HG02759 (cell line): ENCODE measurements around the gene VEGFA.

ENCODE experiments used
- ATAC-seq: cut with Tn5 transposase; IDR thresholded peaks from one replicate; pipeline ENCODE4 v1.9.1; 2021; ENCODE audit warnings: mild to moderate bottlenecking, moderate library complexity; ENCODE audit not compliant: unreplicated experiment

Gene VEGFA

DNA sequence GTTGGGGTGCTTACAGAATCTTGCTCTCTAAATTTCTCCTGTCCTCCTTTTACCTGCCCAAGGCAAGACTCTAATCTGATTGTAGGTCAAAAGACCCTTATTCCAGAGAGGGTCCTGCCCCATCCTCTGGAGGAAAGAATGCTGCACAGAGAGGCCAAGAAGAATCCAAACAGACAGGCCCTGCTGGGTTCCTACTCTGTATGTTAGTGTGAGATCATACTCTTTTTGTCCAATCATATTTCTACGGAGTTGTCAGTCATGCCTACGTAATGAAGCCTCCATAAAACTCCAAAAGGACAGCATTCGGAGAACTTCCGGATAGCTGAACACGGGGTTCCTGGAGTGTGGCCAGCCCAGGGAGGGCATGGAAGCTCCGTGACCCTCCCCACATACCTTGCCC is 50.5 kb downstream of the VEGFA start:
- ATAC-seq: no peak

DNA sequence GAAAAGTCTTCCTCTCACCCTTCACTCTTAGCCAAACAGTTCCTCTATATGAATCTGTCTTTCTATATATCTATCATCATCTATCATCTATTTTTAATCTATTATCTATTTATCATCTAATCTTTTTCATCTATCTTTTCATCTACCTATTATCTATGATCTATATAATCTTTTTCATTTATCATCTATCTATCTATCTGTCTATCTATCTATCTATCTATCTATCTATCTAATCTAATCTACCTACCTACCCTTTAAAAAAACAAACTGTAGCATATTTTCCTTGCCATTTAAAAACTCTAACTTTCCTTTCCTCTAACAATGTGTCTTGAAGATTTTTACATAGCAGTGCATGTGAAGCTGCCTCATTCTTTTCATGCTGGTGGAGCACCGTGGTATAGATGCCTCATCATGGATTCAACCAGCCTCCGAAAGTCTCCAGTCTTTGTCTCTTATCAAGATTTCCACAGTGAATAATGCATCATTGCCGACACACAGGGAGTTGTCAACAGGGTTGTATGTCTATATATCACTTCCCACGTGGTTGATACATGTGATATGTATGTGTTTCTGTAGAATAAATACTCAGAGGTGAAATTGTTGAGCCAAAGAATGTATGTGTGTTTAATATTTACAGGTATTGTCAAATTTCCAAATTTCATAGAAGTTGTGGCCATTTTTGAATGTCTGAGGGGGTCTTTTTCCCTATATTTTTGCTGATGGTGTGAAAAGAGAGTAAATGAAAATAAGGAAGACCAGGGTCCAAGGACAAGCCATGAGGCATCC is 51.3 kb downstream of the VEGFA start:
- no peak for ATAC-seq

DNA sequence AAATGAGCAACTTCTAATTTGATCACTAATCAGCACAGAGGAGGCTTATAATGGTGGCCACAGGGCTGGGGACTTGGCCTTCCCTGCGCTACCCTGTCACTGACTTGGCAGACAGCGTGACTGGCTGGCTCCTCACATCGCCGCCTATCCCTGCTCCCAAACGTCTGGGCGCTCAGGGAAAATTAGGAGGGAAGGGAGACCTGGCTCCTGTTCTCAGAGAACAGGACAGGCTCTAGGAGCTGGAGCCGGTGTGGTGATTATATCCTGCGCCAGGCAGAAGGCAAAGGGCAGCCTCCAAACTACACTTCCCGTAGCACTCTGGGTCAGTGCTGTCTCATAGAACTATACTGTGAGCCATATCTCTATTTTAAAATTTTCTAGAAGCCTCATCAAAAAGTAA is 53.4 kb downstream of the VEGFA start:
- ATAC-seq: no peak

- no peak for ATAC-seq
These were observed 54.1 kb downstream of the VEGFA start for GRCh38 chr6:43823879-43824702.

GRCh38 chr6:43824703-43825064 is 54.7 kb downstream of the VEGFA start:
- ATAC-seq: no peak

- no peak for ATAC-seq
These were observed 55.4 kb downstream of the VEGFA start for GRCh38 chr6:43825187-43826115.

GRCh38 chr6:43826730-43827129 is 56.7 kb downstream of the VEGFA start:
- no peak for ATAC-seq

- ATAC-seq: no peak
These were observed 57.9 kb downstream of the VEGFA start for GRCh38 chr6:43827898-43828297.

- ATAC-seq: no peak
These were observed 58.7 kb downstream of the VEGFA start for GRCh38 chr6:43828711-43829110.

- no peak for ATAC-seq
These were observed 59.5 kb downstream of the VEGFA start for GRCh38 chr6:43829470-43829869.

GRCh38 chr6:43830775-43831174 is 60.8 kb downstream of the VEGFA start:
- ATAC-seq: no peak

GRCh38 chr6:43831191-43831590 is 61.2 kb downstream of the VEGFA start:
- ATAC-seq: no peak

DNA sequence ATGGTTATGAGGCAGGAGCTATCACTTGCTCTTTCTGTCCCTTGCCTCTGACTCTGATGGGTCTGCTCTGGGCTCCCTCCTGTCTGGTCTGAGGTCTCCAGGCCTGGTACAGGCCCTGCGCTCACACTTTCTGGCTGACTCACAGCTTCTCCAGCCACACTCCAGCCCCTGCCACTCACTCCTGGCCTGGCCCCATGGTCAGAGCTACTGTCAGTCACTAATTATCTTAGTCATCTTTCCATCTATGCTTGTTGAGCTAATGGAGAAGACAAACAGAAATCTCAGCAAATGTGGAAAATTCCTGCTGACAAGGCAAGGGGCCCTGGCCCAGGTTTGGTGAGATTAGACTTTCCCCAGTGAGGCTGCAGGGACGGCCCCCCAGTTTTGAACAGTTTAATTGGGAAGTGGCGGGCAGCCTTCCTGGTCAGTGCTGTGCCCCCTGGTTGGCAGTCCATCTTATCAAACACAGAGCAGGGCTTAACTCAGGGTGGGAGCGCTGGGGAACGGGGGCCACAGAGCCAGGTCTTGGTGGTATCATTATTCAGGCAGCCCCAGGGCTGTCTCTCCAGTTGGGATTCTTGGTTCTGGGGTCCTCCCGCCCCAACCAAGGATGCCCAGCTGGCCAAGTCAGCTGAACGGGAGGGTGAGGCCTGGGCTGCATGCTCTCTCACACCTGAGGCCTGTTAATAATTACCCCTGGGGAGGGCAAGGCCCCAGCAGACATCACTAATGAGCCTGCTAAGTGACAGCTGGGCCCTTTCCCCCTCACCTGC is 63.4 kb downstream of the VEGFA start:
- ATAC-seq: no peak

GRCh38 chr6:43833996-43834390 is 64.0 kb downstream of the VEGFA start:
- ATAC-seq: no peak

DNA sequence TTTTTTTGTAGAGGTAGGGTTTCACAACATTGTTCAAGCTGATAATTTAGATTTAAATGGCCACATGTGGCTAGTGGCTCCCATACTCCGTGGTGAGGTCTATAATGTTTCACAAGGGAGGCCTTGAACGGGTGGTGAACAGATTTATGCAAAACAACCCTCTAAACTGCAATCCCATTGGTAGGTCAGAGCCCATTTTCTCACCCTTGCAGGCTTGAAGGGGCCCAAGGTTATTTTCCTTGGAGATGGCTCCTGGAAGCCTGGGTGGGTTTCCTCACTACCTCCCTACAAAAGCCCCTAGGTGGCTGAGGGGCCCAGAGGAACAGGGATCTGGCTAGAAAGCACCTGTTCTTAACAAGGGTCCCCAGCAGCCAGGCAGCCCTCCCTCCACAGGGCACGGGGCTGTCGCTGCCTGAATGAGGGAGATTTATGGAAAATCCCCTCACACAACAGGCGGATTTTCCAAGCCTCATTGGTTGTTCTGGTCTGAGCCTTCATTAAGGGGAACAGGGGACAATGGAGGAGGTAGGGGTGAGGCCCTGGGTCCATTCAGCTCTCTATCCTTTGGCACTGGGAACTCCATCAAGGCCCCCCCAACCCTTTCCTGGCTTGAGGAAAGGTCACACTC is 64.6 kb downstream of the VEGFA start:
- no peak for ATAC-seq

DNA sequence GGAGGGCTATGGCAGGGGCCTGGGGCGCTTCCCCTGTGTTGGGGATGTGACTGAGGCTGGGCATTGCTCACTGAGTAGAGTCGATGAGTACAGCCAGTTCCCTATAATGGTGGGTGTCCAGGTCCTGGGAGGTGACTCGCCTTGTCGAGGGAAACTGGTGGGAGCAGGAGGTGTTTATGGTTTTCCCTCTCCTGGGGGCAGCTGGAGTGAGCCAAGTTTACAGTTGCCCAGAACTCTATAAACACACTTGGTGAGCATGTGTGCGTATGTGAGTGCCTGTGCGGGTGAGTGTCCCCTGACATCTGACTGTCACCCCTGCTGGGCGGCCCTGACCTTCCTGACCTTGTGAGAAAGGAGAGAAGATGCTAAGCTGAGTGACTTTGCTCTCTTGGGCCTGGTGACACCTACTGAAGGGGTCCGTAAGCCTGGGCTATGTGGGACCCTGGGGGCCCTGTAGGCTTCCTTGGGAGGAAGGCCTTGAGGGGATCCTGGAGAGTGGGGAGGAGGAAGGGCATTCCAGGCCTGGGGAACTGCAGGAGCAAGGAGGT is 65.9 kb downstream of the VEGFA start:
- ATAC-seq: no peak
